Nephron progenitor cell (in vitro differentiated cells): ENCODE results near the gene NANOS3.
"Not testable (repeated sequence)": the region's sequence is repeated elsewhere in the genome, so short reads cannot be mapped to it uniquely, and the experiment has no call there.

Experiments
- DNase-seq: peaks from one replicate; pipeline ENCODE4 v3.0.0; 2021
- H3K27ac Mint-ChIP-seq: 2 replicates; pipeline ENCODE4 v1.8.0; 2021; ENCODE audit warnings: mild to moderate bottlenecking, moderate library complexity, mixed read lengths
- H3K27me3 Mint-ChIP-seq: 2 replicates; pipeline ENCODE4 v1.8.0; 2021; ENCODE audit warnings: mild to moderate bottlenecking, low read depth, mixed read lengths; ENCODE audit not compliant: poor library complexity
- H3K36me3 Mint-ChIP-seq: 2 replicates; pipeline ENCODE4 v1.8.0; 2021; ENCODE audit warnings: low read depth, mixed read lengths
- H3K4me1 Mint-ChIP-seq: 2 replicates; pipeline ENCODE4 v1.8.0; 2021; ENCODE audit warnings: mixed read lengths
- H3K4me3 Mint-ChIP-seq: 2 replicates; pipeline ENCODE4 v1.8.0; 2021; ENCODE audit warnings: mild to moderate bottlenecking, moderate library complexity, mixed read lengths
- H3K9me3 Mint-ChIP-seq: 2 replicates; pipeline ENCODE4 v1.8.0; 2021; ENCODE audit warnings: mild to moderate bottlenecking, moderate library complexity, mixed read lengths
- CTCF ChIP-seq: fragments of 200-600 bp; sonication (generic); IDR thresholded peaks from 2 replicates; pipeline ENCODE4 v1.5.0; 2021; ENCODE audit warnings: antibody characterized with exemption

Gene NANOS3

GRCh38 chr19:13918726-13919411 lies 41.9 kb downstream of the NANOS3 start:
- TF ChIP-seq CTCF, result no peak
- Mint-ChIP-seq H3K27ac (no peak overlapping the region), H3K9me3 (peaks cover 13% of the 10 kb centered on the region), H3K36me3 (peaks cover 48% of the 10 kb centered on the region), H3K4me1 (no peaks in the 10 kb centered on the region), H3K4me3 (no peak overlapping the region), H3K27me3 (peaks cover 3% of the 10 kb centered on the region)
- DNase-seq, result no peak

- Mint-ChIP-seq H3K9me3 (peaks cover 13% of the 10 kb centered on the region), H3K36me3 (peaks cover 58% of the 10 kb centered on the region), H3K27me3 (no peaks in the 10 kb centered on the region), H3K27ac (no peak overlapping the region), H3K4me1 (no peaks in the 10 kb centered on the region), H3K4me3 (no peak overlapping the region)
- TF ChIP-seq CTCF, result no peak
- no peak for DNase-seq
These were observed 43.6 kb downstream of the NANOS3 start for GRCh38 chr19:13920524-13920923.

- TF ChIP-seq CTCF, result no peak
- no peak for DNase-seq
- Mint-ChIP-seq H3K9me3 (peaks cover 13% of the 10 kb centered on the region), H3K27ac (no peak overlapping the region), H3K27me3 (no peaks in the 10 kb centered on the region), H3K4me1 (no peaks in the 10 kb centered on the region), H3K36me3 (peaks cover 55% of the 10 kb centered on the region), H3K4me3 (no peak overlapping the region)
These were observed 44.2 kb downstream of the NANOS3 start for GRCh38 chr19:13920940-13921747.

GRCh38 chr19:13922118-13922517 lies 45.2 kb downstream of the NANOS3 start:
- not testable (repeated sequence) for H3K4me1 Mint-ChIP-seq, H3K27ac Mint-ChIP-seq, H3K27me3 Mint-ChIP-seq, DNase-seq, H3K4me3 Mint-ChIP-seq
- Mint-ChIP-seq H3K9me3 (peaks cover 13% of the 10 kb centered on the region), H3K36me3 (peaks cover 62% of the 10 kb centered on the region)

DNA sequence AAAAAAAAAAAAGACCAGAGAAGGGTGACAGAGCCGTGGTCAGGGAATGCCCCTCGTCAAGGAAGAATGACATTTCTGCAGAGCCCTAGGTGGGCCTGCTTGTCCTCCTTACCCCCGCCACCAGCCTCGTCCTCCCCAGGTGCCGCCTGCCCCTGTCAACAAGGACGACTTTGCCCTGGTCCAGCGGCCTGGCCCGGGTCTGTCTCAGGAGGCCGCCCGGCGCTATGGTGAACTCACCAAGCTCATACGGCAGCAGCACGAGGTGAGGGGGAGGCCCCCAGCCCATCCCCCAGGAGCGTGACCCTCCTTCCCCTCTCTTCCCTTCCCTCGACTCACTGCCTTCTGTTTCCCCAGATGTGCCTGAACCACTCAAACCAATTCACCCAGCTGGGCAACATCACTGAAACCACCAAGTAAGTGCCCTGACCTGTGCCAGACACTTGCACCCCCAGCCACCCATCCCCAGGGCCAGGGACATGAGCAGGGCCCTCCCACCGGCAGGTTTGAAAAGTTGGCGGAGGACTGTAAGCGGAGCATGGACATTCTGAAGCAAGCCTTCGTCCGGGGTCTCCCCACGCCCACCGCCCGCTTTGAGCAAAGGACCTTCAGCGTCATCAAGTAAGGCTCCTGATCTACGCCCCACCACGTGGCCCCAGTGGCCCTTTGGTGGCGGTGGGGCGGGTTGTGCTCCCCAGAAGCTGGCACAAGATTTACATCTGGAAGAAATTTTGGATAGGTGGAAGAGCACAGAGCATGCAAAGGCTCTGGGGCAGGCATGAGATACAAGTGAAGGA lies 46.5 kb downstream of the NANOS3 start:
- H3K36me3 Mint-ChIP-seq, result peaks cover 70% of the 10 kb centered on the region
- no peaks in the 10 kb centered on the region for H3K4me1 Mint-ChIP-seq

More for the DNA sequence above, 46.5 kb downstream of the NANOS3 start:
- DNase-seq, result no peak
- H3K27ac Mint-ChIP-seq, result peak overlapping the region; percentile 81
- H3K27me3 Mint-ChIP-seq, result no peaks in the 10 kb centered on the region
- H3K4me3 Mint-ChIP-seq, result no peak overlapping the region
- peaks cover 13% of the 10 kb centered on the region for H3K9me3 Mint-ChIP-seq
- no peak for TF ChIP-seq CTCF
